ENCODE measurements around the gene C1orf122. TPM values are rescaled to one million over a fixed set of nuclear protein-coding genes. Genes with fewer than 3 reads are reported as not detected.

The C1orf122 gene
- total and polyA plus RNA-seq, 2 of the 13 experiments (the other 11 are each of a cell fraction or from before 2014, with no cell fraction given), result 18.7 to 40.6 TPM

DNA sequence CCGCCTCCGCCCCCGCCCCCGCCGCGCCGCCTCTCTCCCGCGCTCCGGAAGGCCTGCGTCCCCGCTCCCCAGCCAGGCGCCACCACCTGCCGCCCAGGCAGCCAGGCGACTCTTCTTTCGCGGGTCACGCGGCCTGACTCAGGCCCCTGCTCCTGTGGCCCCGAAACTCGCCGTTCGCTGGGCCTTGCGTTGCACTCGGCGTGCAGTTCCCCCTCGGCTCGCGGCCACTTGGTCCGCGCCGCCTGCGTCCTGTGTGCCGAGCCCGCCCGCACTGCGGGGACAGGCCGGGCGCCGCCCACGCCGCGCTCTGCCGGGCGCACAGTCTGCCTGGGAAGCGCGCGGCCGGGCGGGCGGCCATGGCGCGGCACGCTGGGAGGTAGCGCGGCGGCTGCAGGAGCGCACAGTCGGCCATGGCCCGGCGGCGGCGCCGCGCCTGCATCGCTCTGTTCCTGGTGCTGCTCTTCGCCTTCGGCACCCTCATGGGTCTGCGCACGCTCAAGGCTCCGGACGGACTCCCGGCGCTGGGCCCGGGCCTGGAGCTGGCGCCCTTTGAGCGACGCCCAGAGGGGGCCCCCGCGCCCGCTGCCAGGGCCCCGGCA is 13.7 kb upstream of the C1orf122 start, which contains the start of gene MANEAL (continued):
- TF ChIP-seq, protein P1, sequence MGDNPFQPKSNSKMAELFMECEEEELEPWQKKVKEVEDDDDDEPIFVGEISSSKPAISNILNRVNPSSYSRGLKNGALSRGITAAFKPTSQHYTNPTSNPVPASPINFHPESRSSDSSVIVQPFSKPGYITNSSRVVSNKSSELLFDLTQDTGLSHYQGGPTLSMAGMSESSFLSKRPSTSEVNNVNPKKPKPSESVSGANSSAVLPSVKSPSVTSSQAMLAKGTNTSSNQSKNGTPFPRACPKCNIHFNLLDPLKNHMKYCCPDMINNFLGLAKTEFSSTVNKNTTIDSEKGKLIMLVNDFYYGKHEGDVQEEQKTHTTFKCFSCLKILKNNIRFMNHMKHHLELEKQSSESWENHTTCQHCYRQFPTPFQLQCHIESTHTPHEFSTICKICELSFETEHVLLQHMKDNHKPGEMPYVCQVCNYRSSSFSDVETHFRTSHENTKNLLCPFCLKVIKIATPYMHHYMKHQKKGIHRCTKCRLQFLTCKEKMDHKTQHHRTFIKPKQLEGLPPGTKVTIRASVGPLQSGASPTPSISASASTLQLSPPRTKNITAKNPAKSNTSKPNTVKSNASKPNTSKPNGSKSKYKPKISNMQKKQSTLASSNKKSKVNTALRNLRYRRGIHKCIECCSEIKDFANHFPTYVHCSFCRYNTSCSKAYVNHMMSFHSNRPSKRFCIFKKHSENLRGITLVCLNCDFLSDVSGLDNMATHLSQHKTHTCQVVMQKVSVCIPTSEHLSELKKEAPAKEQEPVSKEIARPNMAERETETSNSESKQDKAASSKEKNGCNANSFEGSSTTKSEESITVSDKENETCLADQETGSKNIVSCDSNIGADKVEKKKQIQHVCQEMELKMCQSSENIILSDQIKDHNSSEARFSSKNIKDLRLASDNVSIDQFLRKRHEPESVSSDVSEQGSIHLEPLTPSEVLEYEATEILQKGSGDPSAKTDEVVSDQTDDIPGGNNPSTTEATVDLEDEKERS (CRISPR knock-in tag; IDR thresholded peaks at IDR 0.05), result no peak
- TF ChIP-seq ZNF629 (CRISPR knock-in tag; conservative IDR thresholded peaks at IDR 0.05) (peak; percentile 47; the same call in 1 of the 2 replicates), ZMYM4 (CRISPR knock-in tag; IDR thresholded peaks at IDR 0.05) (peak; percentile 25; the same call in 1 of the 2 replicates), ZNF678 (CRISPR knock-in tag; IDR thresholded peaks at IDR 0.05) (no peak), KDM5A (IDR thresholded peaks at IDR 0.05; ENCODE audit: borderline replicate concordance, low read length) (no peak), ZBTB20 (CRISPR knock-in tag; IDR thresholded peaks at IDR 0.05; ENCODE audit: borderline replicate concordance, low read depth) (no peak), DPF2 (CRISPR knock-in tag; IDR thresholded peaks at IDR 0.05; ENCODE audit: borderline replicate concordance, low read depth) (no peak), PHF21A (CRISPR knock-in tag; IDR thresholded peaks at IDR 0.05) (no peak), TBX3 (IDR thresholded peaks at IDR 0.05; ENCODE audit: borderline replicate concordance) (no peak), NCOA1 (CRISPR knock-in tag; IDR thresholded peaks at IDR 0.05) (no peak), SCMH1 (CRISPR knock-in tag; IDR thresholded peaks at IDR 0.05; ENCODE audit: borderline replicate concordance) (no peak), MIER2 (CRISPR knock-in tag; IDR thresholded peaks at IDR 0.05) (no peak), KLF15 (CRISPR knock-in tag; IDR thresholded peaks at IDR 0.05; ENCODE audit: borderline replicate concordance) (no peak), SMAD9 (CRISPR knock-in tag; IDR thresholded peaks at IDR 0.05) (no peak), DNMT1 (CRISPR knock-in tag; IDR thresholded peaks at IDR 0.05) (no peak)
- TF ChIP-seq, protein P2, sequence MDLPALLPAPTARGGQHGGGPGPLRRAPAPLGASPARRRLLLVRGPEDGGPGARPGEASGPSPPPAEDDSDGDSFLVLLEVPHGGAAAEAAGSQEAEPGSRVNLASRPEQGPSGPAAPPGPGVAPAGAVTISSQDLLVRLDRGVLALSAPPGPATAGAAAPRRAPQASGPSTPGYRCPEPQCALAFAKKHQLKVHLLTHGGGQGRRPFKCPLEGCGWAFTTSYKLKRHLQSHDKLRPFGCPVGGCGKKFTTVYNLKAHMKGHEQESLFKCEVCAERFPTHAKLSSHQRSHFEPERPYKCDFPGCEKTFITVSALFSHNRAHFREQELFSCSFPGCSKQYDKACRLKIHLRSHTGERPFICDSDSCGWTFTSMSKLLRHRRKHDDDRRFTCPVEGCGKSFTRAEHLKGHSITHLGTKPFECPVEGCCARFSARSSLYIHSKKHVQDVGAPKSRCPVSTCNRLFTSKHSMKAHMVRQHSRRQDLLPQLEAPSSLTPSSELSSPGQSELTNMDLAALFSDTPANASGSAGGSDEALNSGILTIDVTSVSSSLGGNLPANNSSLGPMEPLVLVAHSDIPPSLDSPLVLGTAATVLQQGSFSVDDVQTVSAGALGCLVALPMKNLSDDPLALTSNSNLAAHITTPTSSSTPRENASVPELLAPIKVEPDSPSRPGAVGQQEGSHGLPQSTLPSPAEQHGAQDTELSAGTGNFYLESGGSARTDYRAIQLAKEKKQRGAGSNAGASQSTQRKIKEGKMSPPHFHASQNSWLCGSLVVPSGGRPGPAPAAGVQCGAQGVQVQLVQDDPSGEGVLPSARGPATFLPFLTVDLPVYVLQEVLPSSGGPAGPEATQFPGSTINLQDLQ (CRISPR knock-in tag; IDR thresholded peaks at IDR 0.05), result no peak
- TF ChIP-seq, protein P3, sequence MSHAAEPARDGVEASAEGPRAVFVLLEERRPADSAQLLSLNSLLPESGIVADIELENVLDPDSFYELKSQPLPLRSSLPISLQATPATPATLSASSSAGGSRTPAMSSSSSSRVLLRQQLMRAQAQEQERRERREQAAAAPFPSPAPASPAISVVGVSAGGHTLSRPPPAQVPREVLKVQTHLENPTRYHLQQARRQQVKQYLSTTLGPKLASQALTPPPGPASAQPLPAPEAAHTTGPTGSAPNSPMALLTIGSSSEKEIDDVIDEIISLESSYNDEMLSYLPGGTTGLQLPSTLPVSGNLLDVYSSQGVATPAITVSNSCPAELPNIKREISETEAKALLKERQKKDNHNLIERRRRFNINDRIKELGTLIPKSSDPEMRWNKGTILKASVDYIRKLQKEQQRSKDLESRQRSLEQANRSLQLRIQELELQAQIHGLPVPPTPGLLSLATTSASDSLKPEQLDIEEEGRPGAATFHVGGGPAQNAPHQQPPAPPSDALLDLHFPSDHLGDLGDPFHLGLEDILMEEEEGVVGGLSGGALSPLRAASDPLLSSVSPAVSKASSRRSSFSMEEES (CRISPR knock-in tag; IDR thresholded peaks at IDR 0.05), result no peak
- TF ChIP-seq, protein P4, sequence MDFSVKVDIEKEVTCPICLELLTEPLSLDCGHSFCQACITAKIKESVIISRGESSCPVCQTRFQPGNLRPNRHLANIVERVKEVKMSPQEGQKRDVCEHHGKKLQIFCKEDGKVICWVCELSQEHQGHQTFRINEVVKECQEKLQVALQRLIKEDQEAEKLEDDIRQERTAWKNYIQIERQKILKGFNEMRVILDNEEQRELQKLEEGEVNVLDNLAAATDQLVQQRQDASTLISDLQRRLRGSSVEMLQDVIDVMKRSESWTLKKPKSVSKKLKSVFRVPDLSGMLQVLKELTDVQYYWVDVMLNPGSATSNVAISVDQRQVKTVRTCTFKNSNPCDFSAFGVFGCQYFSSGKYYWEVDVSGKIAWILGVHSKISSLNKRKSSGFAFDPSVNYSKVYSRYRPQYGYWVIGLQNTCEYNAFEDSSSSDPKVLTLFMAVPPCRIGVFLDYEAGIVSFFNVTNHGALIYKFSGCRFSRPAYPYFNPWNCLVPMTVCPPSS (IDR thresholded peaks at IDR 0.05), result no peak
